HepG2 (cell line): ENCODE measurements around the gene TUBA4A. TPM values are rescaled to one million over a fixed set of nuclear protein-coding genes. Genes with fewer than 3 reads are reported as not detected.

ENCODE experiments used
- RFX3 ChIP-seq: IDR thresholded peaks from 2 replicates; pipeline ENCODE4 v1.6.1; 2016; ENCODE audit warnings: missing biosample characterization, missing genetic modification reagents
- SRY ChIP-seq: sonication (generic); formaldehyde crosslinking; IDR thresholded peaks from 2 replicates; pipeline ENCODE4 v1.8.0; 2022; ENCODE audit warnings: mild to moderate bottlenecking, missing genetic modification reagents
- ZBTB10 ChIP-seq: sonication (generic); formaldehyde crosslinking; IDR thresholded peaks from 2 replicates; pipeline ENCODE4 v1.4.0; 2020; ENCODE audit warnings: missing genetic modification reagents, borderline replicate concordance
- ZBTB3 ChIP-seq: sonication (generic); formaldehyde crosslinking; IDR thresholded peaks from 2 replicates; pipeline ENCODE4 v1.4.0; 2020; ENCODE audit warnings: low read depth, mild to moderate bottlenecking, moderate library complexity, missing genetic modification reagents, borderline replicate concordance
- ZNF180 ChIP-seq: sonication (generic); formaldehyde crosslinking; IDR thresholded peaks from 2 replicates; pipeline ENCODE4 v1.4.0; 2020; ENCODE audit warnings: low read depth, missing genetic modification reagents, borderline replicate concordance
- ZNF296 ChIP-seq: sonication (generic); formaldehyde crosslinking; conservative IDR thresholded peaks from 2 replicates; pipeline ENCODE4 v1.5.0; 2020; ENCODE audit warnings: mild to moderate bottlenecking, missing genetic modification reagents
- ZNF567 ChIP-seq: sonication (generic); formaldehyde crosslinking; IDR thresholded peaks from 2 replicates; pipeline ENCODE4 v1.8.1; 2023; ENCODE audit warnings: mild to moderate bottlenecking, missing genetic modification reagents, borderline replicate concordance
- ZNF576 ChIP-seq: sonication (generic); formaldehyde crosslinking; IDR thresholded peaks from 2 replicates; pipeline ENCODE4 v1.4.0; 2020; ENCODE audit warnings: mild to moderate bottlenecking, missing genetic modification reagents
- ZNF598 ChIP-seq: sonication (generic); formaldehyde crosslinking; IDR thresholded peaks from 2 replicates; pipeline ENCODE4 v1.5.1; 2020; ENCODE audit warnings: mild to moderate bottlenecking, missing genetic modification reagents, borderline replicate concordance
- ZNF672 ChIP-seq: sonication (generic); formaldehyde crosslinking; IDR thresholded peaks from 2 replicates; pipeline ENCODE4 v1.8.1; 2022; ENCODE audit warnings: missing genetic modification reagents
- ZNF770 ChIP-seq: sonication (generic); formaldehyde crosslinking; IDR thresholded peaks from 2 replicates; pipeline ENCODE4 v1.5.0; 2020; ENCODE audit warnings: mild to moderate bottlenecking, missing genetic modification reagents
- ZNF841 ChIP-seq: sonication (generic); formaldehyde crosslinking; IDR thresholded peaks from 2 replicates; pipeline ENCODE4 v1.8.1; 2023; ENCODE audit warnings: missing genetic modification reagents, borderline replicate concordance
- polyA plus RNA-seq, 8 experiments: library from polyadenylated mRNA; depleted of rRNA in 3 of 8; stranded (reverse) in 7 of 8; unstranded in 1 of 8; fragments of >200 nt; fragmentation: Illumina TruSeq in 4 of 8; extraction: Trizol in 4 of 8; gene quantifications; 2 replicates each; pipeline versions ENCODE4 v1.2.1 to v1.2.3, GENCODE V29; 2011 to 2016; ENCODE audit warnings: low read depth in 4 of 8, missing spikeins in 1 of 8, mixed read lengths in 1 of 8; ENCODE audit not compliant: insufficient read depth in 1 of 8
- total RNA-seq, 5 experiments: library from RNA; depleted of rRNA; stranded (reverse); fragments of >200 nt; fragmentation: Illumina TruSeq; extraction: Trizol; gene quantifications; 2 replicates each; pipeline ENCODE4 v1.2.3, GENCODE V29; 2016; ENCODE audit warnings: low read depth in 1 of 5

Gene TUBA4A
- total and polyA plus RNA-seq, 2 of the 13 experiments (the other 11 are each of a cell fraction or from before 2014, with no cell fraction given), result 1.3 to 12.7 TPM

- TF ChIP-seq ZBTB10 (CRISPR knock-in tag), result peak; percentile 86; the same call in 1 of the 2 replicates
- TF ChIP-seq ZNF567, result no peak
- peak; percentile 66; the same call in 1 of the 2 replicates for TF ChIP-seq ZNF841 (CRISPR knock-in tag)
- no peak; the same call in 1 of the 2 replicates for TF ChIP-seq SRY
- TF ChIP-seq RFX3 (CRISPR knock-in tag), result peak; percentile 70
- no peak for TF ChIP-seq ZNF180 (CRISPR knock-in tag)
- peak; percentile 6; the same call in 1 of the 2 replicates for TF ChIP-seq ZNF296 (CRISPR knock-in tag)
- TF ChIP-seq ZNF672 (CRISPR knock-in tag), result no peak
- TF ChIP-seq ZNF576, result no peak
- TF ChIP-seq ZNF770, result peak; percentile 42; the same call in 1 of the 2 replicates
- TF ChIP-seq ZNF598, result 0 out of 2 replicates have a peak, but pooled peaks have one; percentile 93
- TF ChIP-seq ZBTB3 (CRISPR knock-in tag), result 0 out of 2 replicates have a peak, but pooled peaks have one; percentile 71
Observed at GRCh38 chr2:219218217-219218731, 35.4 kb downstream of the TUBA4A start (continued).
